Eye (tissue), 1 donor: Measurements from ENCODE around the gene NBDY.
"Not testable (repeated sequence)": the region's sequence is repeated elsewhere in the genome, so short reads cannot be mapped to it uniquely, and the experiment has no call there.

Experiments used
- DNase-seq: peaks from one replicate; pipeline ENCODE4 v3.0.0-alpha.2; 2015

Gene NBDY

DNA sequence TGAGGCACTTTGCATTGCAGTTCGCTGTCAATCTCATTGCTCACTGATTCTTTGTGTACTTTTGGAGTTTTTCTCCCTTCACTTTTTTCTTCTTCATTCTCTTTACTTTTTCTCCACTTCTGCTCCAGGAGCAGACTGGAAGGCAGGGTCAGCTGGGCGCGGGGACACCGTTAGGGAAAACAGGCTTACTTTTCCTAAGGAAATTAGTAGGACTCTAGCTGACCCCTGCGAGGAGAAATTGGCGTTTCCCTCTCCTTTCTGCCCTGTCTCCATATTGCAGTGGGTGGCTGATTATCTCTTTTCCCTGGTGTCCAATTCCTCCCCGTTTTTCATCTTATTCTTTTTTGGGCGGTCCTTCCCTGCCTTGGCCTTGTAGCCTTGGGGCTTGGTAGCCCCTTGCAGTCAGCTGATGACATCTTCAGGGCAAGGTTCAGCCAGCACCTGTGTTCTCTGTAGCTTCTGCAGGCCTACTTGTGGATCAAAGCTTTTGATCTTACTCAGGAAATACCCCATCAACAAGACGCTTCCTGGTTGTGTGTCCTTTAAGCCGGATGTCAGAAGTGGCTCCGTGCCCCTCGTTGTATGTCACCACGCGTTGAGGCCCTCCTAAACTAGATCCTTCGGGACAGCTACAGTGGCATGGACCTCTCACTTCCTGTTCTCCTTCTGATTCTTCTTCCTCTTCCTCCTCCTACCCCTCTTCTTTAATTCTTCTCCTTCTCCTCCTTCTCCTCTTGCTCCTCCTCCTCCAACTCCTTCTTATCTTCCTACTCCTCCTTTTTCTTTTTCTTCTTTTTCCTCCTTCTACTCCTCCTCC is 36.1 kb downstream of the NBDY start:
- DNase-seq, result no peak

DNA sequence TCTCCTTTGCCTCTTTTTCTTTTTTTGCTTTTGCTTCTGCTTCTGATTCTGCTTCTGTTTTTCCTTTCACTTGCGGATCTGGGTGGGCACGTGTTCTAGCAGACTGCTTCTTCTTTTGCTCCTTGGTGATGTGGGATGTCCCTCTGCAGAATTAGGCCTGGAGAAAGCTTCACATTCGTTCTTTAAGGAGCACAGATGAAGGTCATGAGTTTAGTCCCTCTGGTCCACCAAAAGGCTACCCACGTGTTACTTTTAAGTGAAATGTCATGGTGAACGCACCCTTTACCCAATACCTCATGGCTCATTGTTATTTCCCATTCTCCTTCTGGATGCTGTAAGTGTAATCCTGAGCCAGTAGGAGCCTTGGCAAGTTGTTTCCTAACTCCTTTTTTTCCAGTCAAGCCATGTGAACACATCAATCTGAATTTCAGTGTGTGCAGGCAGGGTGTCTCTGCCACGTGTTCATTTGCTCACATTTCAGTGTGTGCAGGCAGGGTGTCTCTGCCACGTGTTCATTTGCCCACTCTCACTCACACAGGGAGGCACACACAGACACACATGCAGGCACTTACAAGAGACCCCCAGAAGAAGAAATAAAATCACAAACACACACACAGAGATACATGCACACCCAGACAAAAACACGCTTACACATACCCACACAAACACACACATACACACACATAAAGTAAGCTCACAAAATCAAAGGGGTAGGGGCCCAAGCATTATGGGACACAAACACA is 36.9 kb downstream of the NBDY start:
- DNase-seq, result no peak

DNA sequence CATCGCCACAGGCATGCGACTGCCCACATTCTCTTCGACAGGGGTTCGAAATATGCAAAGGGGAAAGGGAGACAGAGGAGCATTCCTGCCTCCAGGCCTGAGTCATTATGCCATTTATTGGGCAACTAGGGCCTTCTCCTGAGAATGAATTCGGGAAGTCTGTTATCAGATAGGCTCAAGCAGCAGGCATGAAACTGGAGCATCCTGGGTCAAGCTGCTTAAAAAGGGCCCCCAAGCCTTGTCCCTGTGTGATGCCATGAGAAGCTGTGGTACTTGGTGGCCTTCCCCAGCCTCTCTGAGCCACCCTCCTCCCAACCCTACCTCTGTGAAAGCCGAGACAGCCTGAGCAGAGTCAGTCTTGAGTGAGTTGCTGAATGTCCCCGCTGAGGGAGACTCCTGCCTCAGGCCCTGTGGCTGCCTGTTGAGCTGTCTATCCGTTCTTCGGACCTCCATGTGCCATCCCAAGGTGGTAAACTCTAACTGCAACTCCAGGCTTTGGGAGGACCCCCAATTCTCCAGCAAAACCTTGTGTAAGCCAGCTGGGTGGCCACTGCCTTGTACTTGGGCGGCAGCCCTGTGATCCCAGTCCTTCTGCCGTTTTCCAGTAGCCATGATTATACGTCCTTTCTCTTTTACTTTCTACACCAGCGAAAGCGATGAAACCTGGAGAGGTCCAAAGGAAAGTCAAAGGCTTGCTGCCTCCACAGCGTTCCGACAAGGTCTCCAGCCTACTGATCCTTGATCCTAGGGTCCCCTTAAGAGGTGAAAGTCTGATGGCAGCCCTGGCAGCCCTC is 37.7 kb downstream of the NBDY start:
- no peak for DNase-seq

DNA sequence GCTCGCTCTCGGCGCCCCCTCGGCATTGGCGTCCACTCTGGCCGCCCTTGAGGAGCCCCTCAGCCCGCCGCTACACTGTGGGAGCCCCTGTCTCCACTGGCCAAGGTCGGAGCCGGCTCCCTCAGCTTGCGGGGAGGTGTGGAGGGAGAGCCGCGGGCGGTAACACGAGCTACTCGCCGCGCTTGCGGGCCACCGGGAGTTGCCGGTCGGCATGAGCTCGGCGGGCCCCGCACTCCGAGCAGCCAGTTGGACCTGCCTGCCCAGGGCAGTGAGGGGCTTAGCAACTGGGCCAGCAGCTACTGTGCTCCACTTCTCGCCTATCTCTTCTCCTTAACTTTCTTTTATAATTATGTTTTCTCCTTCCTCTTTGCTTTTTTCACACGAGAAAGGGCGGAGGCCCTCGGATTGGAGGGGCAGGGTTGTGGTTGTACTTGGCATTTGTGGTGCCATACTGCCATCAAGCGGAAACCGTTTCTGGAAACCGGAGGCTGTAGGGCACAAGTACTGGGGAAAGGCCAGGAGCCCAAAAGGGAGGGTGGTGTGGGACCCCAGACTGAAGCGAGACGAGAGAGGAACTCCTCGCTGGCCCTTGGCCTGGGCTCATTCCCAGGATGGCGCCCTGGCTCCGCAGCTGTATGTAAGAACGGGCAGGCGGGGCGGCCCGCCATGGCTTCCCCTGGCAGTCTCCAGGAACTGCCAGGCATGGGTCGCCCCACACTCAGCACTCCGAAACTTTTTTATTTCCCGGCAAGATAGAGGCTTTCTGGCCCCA is 38.5 kb downstream of the NBDY start:
- DNase-seq, result not testable (repeated sequence)

- not testable (repeated sequence) for DNase-seq
These were observed 39.1 kb downstream of the NBDY start for GRCh38 chrX:56768120-56768660.

DNA sequence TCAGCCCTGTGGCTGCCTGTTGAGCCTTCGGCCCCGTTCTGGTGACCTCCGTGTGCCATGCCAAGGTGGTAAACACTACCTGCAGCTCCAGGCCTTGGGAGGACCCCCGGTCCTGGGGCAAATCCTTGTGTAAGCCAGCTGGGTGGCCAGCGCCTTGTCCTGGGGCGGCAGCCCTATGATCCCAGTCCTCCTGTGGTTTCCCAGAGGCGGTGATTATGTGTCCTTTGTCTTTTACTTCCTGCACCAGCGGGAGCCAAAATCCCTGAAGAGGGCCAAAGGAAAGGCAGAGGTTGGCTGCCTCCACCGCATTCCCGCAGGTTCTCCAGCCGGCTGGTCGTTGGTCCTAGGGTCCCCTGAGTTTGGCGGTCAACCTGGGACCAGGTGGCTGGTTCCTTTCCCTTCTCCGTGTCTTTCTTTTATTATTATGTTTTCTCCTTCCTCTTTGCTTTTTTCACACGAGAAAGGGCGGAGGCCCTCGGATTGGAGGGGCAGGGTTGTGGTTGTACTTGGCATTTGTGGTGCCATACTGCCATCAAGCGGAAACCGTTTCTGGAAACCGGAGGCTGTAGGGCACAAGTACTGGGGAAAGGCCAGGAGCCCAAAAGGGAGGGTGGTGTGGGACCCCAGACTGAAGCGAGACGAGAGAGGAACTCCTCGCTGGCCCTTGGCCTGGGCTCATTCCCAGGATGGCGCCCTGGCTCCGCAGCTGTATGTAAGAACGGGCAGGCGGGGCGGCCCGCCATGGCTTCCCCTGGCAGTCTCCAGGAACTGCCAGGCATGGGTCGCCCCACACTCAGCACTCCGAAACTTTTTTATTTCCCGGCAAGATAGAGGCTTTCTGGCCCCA is 43.9 kb downstream of the NBDY start:
- DNase-seq, result not testable (repeated sequence)

GRCh38 chrX:56773522-56774060 is 44.5 kb downstream of the NBDY start:
- DNase-seq, result not testable (repeated sequence)

DNA sequence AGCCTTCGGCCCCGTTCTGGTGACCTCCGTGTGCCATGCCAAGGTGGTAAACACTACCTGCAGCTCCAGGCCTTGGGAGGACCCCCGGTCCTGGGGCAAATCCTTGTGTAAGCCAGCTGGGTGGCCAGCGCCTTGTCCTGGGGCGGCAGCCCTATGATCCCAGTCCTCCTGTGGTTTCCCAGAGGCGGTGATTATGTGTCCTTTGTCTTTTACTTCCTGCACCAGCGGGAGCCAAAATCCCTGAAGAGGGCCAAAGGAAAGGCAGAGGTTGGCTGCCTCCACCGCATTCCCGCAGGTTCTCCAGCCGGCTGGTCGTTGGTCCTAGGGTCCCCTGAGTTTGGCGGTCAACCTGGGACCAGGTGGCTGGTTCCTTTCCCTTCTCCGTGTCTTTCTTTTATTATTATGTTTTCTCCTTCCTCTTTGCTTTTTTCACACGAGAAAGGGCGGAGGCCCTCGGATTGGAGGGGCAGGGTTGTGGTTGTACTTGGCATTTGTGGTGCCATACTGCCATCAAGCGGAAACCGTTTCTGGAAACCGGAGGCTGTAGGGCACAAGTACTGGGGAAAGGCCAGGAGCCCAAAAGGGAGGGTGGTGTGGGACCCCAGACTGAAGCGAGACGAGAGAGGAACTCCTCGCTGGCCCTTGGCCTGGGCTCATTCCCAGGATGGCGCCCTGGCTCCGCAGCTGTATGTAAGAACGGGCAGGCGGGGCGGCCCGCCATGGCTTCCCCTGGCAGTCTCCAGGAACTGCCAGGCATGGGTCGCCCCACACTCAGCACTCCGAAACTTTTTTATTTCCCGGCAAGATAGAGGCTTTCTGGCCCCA is 49.3 kb downstream of the NBDY start:
- not testable (repeated sequence) for DNase-seq

- DNase-seq, result not testable (repeated sequence)
These were observed 50.0 kb downstream of the NBDY start for GRCh38 chrX:56778924-56779468.

DNA sequence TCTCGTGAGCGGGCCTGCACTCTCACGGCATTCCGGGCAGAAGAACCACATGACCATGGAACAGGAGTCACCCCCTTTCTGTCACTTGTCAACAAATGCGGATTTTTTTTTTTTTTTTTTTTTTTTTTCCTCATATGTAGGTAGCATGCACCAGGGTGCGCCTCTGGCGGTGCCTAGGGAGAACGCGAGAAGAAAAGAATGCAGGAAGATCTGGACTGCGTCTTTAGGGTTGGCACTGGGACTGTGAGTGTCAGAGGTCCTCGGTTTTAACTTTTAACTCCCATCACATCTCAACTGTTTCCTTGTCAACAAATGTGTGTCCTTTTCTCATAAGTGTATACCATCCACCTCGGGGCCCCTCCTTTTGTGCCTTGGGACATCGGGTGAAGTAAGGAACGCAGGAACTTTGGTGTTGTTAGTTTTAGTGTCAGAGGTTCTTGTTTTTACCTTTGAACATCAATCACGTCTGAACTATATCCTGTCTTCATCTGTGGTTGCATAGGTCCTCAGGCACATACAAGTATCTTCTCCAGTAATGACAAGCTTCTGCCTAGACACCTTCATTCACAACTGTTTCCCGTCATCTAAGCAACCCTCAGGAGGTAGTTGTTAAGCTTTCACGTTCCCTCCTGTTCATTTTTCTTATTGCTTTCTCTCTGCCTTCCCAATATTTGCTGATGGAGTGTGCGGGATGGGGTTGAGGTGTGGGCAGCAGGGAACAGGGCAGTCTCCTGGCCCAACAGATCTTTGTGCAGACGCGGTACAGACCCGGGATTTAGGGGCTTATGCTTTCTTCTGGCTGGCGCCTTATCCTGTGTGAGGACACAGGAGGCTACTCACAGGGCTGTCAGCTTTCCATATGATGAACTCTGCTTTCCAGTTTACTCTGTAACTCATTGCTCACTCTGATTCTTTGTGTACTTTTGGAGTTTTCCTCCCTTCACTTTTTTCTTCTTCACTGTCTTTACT is 51.9 kb downstream of the NBDY start:
- DNase-seq, result not testable (repeated sequence)

DNA sequence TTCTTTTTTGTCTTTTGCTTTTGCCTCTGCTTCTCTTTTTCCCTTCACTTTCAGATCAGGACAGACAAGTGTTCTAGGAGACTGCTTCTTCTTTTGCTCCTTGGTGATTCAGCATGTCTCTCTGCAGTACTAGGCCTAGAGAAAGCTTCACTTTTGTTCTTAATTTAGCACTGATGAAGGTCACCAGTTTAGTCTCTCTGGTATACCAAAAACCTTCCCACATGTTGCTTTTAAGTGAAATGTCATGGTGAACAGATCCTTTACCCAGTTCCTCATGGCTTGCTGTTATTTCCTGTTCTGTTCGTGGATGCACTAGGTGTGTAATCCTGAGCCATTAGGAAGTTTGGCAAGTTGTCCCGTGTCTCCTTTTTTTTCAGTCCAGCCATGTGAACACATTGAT is 53.3 kb downstream of the NBDY start:
- DNase-seq, result no peak

DNA sequence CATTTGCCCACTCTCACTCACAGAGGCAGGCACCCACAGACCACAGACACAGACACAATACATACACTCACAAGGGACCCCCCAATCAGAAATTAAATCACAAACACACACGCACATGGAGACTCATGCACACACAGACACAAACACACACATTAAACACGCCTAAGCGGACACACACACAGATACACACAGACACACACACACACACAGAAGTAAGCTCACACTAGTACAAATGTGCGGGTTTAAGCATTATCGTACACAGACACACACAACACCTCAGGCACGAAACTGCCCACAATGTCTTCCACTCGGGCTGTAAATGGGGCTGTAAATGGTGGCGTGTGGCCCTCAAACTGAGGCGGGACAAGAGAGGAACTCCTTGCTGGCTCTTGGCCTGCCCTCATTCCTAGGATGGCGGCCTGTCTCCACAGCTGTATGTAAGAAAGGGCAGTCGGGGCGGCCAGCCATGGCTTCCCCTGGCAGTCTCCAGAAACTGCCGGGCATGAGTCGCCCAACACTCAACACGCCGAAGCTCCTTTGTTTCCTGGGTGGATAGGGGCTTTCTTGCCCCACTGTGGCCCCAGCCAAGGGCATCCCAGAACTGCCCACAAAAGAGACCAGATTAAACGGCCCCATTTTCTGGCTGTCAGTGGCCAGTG is 53.9 kb downstream of the NBDY start:
- DNase-seq, result no peak

DNA sequence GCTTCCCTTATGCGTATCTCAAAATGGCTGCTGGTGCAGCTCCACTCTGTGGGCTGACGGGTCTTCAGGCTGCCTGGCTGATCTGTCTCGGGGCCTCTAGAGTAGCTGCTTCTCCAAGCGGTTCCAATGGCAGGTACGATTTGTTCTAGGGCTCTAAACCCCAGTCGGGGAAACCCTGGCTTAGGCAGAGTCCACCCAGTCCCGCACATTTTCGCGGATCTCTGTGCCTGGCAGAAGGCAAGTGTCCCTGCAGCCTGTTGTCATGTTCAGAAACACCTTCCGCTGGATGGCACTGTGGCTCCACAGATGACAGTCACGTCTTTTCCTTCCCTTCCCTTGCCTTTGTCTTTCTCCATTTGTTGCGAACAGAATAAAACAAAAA is 54.4 kb downstream of the NBDY start:
- DNase-seq, result no peak

GRCh38 chrX:56783996-56784620 is 55.1 kb downstream of the NBDY start:
- no peak for DNase-seq

DNA sequence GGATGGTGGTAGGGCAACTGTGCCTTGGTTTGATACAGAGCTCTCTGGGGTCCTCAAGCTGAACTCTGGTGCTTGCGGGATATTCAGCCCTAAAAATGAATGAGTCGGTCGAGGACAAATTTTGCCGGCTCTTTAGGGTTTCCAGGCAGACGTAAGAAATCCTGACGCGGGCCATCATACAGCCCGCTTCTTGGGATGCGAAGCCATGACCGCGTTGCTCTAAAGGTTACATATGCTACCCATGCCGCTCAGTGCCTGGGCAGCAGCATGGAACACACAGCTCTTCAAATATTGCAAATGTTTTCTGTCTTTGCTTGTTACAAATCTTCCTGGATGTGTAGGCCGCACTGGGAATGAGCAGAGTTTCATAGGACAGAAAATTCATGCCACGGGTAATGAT is 55.6 kb downstream of the NBDY start:
- no peak for DNase-seq

DNA sequence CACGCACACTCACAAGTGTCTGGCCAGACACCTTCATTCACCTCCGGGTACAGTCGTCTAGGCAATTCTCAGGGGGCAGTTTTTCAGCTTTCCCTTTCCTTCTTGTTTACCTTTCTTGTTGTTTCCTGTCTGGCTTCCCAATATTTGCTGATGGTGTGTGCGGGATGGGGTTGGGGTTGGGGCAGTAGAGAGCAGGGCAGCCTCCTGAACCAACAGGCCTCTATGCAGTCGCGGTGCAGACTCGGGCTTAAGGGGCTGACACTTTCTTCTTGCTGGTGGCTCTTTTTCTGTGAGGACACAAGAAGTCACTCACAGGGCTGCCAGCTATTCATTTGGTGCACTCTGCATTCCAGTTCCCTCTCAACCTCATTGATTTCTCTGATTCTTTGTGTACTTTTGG is 56.4 kb downstream of the NBDY start:
- no peak for DNase-seq
